ENCODE measurements around the gene SMOC2.
"Not testable (repeated sequence)": the region's sequence is repeated elsewhere in the genome, so short reads cannot be mapped to it uniquely, and the experiment has no call there.

The SMOC2 gene

DNA sequence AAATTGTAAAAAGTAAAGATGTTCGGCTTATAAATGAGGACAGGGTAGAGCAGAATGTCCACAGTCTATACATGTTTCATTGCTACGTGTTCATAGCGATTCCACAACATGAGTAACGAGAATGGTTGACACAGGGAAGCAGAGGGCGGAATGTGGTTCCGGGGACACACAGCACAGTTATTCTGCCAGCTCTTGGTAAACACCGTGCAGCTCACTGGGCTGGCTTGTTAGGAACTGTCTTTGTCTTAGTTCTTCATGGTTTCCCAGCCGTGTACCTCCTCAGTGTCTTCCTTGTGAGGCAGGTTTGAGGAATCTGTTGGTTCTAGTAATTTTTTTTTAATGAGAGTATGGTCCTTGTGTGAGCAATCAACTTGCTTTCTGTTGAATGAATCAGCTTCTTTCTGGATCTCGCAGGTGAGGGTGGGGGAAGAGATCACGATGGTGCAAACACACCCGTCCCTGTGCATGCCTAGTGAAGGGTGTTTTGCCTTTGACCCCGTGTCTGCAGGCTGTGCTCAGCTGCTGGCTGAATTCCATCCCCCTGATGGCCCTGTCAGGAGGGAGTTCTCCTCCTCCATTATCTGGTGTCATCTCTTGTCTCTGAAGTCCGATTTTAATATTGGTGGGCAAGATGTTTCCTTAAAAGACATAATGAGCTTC, 168.2 kb downstream of the SMOC2 start:
- DNase-seq = no peak

DNA sequence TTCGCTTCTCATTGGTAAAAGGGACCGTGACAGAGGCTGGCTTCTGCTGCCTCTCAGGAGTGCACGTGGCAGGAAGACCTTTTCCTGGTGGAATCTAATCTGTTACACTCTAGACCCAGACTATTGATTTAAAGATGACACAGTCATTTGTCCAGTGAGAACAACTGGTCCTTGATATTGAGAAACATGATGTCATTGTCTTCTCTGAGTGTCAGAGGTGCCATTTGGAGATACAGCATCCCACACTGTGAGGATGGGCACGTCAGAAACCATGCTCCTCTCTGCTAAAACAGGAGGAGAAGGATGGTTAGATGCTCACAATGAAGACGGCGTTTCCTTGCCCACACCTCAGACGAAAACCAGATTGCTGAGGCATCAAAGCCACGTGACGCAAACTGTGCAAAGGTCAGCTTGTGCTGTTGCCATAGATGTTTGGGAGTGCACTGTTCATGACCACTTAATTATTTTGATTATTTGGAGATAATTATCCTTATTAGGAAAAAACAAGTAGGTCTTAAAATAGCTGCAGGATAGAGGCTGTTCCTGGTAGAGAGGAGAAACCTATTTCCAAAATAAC, 169.0 kb downstream of the SMOC2 start:
- no peak for DNase-seq

DNA sequence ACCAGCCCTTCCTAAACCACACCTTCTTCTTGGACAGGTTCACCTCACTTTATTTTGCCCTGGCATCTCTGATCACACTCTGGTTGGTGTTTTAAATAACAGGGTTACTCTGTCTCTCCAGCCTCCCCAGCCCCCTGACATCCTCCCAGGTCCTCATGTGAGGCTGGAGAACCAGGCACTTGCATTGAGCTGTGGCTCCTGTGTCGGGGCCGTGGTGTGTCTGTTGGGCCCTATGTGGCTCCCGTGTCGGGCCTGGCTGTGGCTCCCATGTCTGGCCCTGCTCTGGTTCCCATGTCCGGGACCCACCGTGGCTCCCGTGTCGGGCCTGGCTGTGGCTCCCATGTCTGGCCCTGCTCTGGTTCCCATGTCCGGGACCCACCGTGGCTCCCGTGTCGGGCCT, 170.0 kb downstream of the SMOC2 start:
- not testable (repeated sequence) for DNase-seq

DNA sequence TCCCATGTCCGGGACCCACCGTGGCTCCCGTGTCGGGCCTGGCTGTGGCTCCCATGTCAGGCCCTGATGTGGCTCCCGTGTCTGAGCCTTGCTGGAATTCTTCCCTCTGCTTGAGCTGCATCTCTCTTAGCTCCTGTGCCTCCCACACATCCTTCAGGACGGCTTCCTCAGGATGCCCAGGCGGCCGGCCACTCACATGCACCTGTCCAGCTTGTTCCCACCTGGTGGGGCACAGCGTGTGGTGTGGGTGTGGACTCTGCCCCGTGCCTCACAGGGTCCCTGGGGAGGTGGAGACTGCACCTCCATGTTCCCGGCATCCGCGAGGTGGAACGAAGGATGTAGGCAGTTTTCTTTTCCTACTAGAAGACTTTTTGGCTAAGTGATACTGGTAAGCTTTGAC, 170.7 kb downstream of the SMOC2 start:
- no peak for DNase-seq

DNA sequence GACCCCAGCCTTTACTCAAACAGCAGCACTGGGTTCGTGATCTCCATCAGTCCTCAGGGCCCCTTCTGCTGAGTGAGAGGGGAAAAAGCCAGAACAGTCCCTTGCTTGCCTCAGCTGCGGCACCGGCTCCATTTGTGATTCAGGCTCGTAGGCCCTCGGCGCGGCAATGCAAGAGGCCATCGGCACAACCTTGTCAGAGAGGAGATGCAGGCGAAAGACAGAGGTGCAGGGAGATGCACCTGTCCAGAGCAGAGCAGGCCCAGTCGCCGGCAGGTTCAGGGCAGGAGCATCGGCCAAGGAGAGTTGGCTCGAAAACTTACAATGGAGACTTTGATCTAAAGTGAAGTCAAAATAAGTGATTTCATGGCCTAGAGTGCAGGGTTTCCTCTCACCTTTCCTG, 171.6 kb downstream of the SMOC2 start:
- no peak for DNase-seq

DNA sequence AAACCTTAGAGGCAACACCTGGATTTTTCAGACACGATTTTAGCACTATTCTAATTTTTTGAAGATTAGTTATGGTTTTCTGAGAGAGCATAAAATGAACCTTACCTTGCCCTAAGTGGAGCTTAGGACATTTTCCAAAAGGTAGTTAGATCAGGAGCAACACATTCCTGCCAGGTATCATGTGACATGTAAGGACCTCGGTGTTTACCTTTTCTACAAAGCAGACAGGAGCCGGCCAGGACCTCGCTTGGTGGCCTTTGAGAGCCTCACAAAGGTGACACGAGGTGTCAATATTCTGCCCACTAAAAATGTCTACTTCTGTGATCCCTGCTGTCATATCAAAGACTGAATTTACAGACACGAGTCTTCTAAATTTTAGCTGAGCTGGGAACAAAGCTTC, 174.9 kb downstream of the SMOC2 start:
- no peak for DNase-seq

DNA sequence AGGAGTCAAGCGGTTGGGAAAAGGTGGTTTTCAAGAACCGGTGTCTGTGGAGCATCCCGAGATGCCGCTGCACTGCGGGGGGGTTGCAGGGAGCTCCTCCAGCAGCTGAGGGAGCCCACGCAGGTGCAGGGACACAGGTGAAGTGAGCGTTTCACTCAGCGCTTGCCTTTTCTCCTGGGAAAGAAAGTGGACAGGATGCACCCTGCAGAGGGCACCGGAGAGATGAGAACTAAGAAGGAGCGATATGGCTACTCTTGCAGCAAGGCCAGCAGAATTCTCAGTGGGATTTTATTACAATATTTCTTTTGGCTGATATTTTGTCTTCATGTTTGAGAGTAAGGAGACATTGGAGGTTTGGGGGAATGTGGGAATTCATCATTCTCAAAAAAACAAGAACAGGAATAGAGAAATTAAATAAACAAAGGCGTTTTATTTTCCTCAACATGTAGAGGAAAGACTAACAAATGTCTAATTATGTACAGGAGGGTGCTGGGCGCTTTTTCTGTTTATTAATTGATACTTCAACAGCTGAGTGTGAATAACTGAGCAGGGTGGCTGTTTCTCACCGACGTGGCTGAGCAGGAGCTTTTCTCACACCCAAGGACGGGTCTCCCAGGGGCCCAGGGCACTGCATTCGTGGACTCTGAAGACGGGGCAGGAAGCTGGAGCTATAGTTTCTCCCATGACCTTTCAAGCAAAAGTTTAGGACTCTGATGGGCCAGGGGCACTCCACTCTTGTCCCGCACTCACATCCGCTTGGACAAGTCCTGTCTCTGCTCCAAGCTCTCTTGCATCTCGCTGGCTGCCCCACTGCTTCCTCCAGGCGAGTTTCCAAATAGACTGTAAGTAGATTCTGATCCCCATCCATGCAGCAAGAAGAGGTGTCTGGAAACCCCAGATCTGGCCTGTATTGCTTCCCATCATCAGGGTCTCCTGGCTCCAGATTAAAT, 176.1 kb downstream of the SMOC2 start:
- DNase-seq = no peak

DNA sequence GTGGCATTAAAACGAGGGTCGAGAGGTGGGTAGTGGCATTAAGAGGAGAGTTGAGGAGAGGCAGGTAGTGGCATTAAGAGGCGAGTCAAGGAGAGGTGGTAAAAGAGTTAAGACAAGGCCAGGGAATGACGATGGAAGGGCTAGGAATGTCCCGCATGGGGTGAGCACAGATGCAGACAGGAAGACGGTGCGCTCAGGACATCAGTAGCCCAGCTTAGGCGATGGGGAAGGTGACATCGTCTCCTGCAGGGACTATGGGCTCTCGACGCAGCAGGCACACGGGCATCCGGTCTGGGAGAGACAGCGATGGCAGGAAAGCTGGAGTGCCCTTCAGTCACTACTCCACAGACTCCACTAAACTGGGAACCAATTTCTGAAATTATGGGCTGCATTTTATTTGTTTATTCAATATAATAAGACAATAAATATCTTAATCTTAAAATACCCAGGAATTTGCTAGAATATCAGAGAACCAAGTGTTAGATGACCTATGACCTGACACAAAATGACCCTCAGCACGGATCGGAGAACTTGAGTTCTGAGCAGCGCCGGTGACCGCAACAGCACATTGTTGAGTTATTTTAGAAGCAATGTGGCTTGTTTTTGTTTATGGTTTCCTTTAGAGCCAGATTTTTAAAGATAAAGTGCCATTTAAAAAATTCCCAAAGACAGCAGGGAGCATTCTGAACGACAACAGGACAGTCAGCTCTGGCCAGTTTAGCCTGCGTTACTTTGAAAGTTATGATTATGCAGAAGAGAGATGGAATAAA, 177.7 kb downstream of the SMOC2 start:
- no peak for DNase-seq

DNA sequence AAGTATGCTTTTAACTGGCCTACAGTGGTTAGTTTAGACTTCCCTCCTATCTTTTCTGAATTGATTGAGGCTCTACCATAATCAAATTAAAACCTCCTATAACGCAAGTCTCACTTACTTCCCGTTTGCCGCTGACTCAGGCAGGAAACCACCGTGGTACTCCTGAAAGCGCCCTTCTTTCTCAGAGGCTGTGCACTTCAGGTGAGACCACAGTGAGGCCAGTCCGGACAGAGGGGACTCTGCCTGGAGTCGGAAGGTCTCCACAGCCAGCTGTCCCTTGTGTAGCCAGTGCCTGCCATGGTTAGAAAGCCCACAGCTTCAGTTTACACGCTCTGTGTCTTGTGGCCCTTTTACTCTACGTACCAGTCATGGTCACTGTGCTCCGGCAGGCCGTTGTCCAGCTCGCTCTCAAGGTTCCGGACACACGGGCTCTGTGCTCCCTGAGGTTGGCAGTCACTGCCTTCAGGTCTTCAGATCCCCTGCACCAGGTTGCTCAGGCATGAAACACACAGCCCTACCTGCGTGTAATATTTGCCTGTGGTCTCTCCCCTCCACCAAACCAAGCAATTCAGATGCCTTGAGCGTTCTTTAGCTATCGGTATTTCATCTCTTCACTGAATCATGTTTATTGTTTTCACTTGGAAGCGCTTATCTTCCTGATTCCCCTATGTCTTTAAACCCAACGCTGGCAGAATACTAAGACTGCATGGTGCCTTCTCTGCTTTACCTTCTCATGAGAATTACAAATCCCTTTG, 178.8 kb downstream of the SMOC2 start:
- peak; percentile 25 to 43 for DNase-seq

DNA sequence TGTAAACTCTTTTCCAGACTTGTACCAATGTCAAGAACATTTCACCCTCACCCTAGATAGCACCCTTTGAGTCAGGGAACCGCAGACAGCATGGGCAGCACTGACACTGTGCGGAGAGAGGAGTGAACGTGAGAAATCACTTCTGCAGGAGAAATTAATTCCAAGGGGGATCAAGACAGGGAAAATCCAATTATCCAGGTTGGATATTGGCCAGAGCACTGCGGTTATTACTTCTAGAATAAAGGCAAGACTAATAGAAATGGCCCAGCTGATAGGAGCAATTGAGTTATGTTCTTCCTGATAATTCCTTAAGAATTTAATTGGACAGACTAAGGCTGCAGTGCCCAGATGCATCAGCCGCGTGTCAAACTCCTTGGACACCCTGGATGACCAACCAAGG, 179.6 kb downstream of the SMOC2 start:
- no peak for DNase-seq

DNA sequence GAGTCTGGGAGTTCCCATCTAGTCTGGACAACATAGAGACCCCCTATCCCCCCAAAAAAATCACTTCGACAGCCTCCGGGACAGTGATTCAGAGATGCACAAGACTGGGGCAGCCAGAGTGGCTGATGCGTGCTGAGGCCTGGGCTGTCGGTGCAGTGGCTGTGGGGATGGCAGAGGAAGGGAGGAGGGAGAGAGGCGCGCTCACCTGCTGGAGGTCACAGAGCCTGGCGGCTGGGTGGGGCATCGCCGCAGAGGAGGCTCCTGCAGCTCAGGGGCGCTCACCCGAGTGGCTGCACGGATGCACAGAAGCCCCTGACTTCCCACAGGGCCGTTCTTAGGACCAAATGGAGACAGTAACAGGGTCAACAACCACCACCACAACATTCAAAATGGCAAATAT, 182.8 kb downstream of the SMOC2 start:
- no peak for DNase-seq

DNA sequence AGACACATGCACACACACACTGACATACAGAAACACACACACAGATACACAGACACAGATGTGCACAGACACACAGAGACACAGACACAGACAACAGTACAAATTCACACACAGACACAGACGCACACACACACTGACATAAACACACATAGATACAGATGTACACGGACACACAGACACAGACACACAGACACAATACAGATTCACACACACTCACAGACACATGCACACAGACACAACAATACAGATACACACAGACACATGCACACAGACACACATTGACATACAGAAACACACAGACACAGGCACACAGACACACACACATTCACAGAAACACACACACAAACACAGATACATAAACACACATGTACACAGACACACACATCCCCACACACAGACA, 183.6 kb downstream of the SMOC2 start:
- DNase-seq = no peak

DNA sequence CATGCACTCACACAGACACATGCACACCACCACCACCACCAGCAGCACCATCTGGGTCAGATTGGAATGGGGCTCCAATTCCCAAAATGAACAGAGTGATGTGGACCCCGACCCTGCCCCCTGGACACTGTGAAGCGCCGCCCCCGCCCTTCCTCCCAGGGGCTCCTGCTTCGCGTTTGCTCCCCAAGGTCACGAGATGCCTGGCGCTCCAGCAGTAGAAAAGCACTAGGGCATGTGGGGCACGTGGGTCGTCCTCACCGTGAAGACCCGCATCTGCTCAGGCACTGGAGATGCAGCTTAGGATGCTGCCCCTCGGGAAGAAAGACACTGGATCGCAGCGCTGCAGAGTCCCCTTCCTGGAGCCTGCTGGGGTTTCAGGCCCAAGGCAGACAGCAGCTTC, 184.0 kb downstream of the SMOC2 start:
- no peak for DNase-seq

DNA sequence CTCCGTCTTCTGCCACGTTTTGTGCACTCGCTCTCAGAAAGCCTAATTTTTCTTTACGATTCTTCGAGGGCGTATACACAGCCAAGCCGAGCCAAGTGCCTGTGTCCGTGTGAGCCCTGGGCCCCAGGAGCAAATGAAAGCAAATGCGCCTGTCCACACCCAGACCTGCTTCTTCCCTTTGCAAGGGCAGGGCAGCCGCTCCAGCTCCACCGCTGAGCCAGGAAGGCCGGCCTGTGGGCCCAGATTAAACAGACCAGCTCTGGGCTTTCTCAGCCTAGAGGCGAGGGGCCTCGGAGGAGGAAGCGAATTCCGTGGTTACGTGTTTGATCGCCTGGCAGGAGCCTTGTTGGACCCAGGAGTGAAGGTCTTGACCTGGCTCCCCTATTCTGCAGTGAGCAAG, 184.6 kb downstream of the SMOC2 start:
- DNase-seq = no peak

DNA sequence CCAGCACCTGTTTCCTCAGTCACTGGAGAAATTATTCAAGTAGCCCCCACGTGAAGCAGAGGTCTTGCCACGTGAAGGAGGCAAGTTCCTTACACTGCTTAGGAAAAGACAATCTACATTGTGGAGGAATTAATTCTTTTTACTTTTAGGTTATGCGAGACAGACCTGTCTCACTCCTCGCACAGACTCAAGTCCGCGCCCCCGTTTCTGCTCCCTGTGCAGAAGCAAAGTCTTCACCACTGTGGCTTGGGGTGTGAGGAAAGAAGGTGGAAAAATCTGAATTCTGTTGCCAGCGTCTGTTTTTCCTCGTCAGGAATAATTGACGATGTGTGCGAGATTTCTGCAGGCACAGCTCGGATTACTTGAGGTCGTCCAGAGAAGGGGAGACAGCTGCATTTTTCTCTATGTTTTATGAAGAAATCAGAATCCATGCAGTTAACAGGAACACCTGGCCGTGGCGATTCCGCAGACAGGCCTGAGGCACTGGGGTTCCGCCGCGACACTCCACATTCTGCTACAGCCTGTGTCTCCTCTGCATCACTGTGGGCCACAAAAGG, 185.1 kb downstream of the SMOC2 start:
- DNase-seq = no peak

DNA sequence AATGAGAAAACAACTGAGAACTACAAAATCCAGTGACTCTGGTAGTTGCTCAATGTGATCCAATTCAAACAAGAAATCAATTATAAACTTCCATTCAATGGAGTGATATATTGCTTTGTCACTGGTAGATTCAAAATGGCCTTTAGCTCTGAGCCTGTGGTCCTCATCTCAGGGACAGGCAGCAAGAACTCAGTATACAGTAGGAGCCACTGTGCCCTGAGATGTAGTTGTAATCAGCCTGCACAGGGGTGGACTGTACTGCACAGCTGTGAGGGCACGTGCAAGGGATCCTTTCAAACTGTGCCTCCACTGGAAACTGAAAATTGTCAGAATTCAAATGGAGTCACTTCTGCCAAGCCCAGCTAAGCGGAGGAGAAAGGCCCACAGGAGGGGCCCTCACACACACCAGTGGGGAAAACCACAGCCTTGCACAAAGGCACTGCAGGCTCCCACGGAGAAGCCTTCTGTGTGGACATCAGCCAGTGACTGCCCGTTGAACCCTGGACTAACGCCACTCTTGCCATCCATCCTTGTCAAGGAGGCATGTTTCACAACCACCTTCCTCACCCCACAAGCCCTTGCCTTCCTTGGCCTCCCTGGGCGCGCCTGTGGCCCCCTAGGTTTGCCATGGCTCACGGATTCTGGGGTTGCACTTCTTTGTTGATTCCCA, 186.7 kb downstream of the SMOC2 start:
- no peak for DNase-seq

DNA sequence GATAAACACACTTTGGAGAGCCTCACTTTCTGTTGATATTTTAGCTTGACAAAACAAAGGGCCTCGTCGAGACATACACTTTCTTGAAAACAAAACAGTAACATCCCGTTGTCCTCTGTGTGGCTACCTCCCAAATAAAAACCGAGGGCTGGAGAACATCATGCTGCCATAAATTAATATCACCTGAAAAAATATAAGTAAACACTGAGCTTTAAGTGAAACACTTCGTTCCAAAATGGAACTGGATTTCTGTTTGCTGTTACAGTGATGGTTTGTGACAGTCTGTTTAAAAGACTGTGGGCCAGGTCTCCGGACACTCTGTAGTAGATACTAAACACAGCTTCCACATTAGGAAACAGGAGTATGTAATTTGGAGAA, 187.2 kb downstream of the SMOC2 start:
- DNase-seq = no peak

DNA sequence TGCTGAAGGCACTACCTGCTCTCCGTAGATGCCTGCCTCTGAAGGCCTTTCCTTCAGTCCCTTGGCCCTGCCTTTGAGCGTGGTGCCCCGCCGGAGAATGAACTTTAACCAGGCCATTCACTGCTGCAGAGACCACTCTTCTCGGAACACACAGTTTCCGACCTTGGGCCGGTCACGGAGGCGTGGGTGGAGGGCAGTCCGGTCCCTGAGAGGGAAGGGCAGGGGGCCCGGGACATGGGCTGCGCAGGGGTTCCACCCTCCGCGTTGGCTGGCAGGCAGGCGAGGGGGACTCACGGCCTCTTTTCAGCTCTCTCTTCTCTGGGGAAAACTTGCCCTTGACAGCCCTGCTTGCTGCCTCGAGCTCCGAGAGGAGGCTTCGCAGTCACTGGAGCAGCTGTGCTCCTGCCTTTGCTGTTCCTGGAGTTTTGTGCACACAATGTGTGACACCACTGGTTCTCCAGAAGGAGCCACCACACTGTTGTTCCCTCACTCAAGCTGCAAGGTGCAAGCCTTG, 187.8 kb downstream of the SMOC2 start:
- DNase-seq = no peak

DNA sequence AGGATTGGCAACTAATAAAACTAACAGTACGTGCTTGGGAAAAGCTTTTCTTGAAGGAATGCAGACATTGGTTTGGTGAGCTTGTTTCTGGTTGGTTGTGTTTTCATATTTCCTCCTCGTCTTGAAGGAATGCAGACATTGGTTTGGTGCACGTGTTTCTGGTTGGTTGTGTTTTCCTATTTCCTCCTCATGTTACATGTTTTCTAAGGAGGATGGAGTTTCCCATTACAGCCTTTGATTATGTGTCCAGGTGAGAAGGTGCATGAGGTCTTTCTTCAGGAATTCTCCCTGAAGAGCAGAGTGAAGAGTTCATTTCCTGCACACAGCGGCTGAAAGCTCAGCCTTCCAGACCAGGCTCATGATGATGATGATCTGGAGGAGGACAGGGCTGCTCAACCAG, 190.6 kb downstream of the SMOC2 start:
- DNase-seq = no peak

DNA sequence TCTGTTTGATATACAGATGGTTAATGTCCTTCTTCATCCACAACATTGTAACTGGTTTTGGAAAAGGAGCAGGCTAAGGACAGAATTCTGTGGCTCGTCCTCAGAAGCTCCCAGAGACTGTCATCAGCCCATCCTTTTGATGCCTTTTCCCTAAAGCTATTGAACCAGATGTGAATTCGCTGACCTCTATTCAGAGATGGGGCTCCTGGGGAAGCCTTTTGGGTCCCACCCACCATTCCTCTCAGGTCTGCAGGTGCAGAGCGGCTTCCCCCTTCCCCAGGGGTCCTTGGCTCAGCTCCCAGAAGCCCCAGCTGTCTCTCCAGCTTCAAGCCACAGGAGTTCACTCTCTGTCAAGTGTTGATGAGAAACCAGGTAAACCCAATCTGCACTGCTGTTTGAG, 191.7 kb downstream of the SMOC2 start:
- DNase-seq = no peak

DNA sequence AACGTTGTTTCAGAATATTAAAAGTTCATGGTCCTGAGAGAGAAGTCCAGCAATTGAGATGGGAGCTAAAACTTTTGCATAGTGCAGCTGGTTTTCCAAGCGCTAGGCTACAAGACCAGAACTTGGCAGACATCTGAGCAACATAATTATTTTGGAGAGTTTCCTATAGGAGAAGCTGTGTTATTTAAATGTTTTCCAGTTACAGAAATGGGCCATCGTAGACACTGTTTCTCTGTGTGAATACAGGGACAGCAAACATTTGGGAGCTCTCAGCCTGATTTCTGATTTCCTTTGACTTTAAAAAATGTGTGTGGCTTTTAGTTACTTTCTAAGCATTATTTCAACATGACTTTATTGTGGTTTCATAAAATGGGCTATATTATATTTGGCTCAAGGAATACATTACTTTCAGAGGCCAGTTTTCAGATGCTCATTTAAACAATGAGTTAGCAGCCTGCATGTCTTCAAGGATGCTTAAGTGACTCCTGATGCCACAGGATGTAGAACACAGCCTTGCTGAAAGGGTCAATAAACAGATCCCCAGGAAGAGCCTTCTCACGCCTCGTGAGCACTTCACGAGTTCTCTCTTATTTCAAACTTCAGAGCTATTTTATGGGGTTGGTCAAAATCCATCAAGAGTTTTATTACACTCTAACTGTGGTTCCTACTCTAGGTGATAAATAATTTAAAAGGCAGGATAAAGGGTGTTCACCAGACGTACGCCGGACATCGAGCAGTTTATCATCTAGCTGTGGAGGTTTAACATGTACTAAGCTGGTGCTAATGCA, 193.8 kb downstream of the SMOC2 start:
- DNase-seq = no peak

All from activated T-cell treated with anti-CD3 and anti-CD28 coated beads, Interleukin-2, amount 50 U/mL, for 48 hours (primary cell).